Tibial artery (tissue), 4 donors: ENCODE data around the gene ACIN1.

Source experiments
- DNase-seq, 2 donors: peaks; one replicate each; pipeline ENCODE4 v3.0.0-alpha.2; 2019
- H3K27ac ChIP-seq, 2 donors: fragments of 200-600 bp; sonication (generic) in 1 of 2; 1 replicate in 1 of 2; 2 replicates in 1 of 2; pipeline ENCODE4 v1.5.1; 2018 to 2019; ENCODE audit warnings: mild to moderate bottlenecking in 1 of 2
- H3K27me3 ChIP-seq, 2 donors: fragments of 200-600 bp; sonication (generic) in 1 of 2; one replicate each; pipeline versions ENCODE4 v1.5.1 to v1.6.0; 2016 to 2019
- H3K36me3 ChIP-seq, 3 donors: fragments of 200-600 bp; sonication (generic) in 2 of 3; one replicate each; pipeline ENCODE4 v1.5.1; 2016 to 2019; ENCODE audit warnings: mild to moderate bottlenecking in 2 of 3
- H3K4me1 ChIP-seq, 4 donors: fragments of 200-600 bp; sonication (generic) in 2 of 4; 1 replicate in 3 of 4; 2 replicates in 1 of 4; pipeline ENCODE4 v1.5.1; 2016 to 2019
- H3K4me3 ChIP-seq, 2 donors: fragments of 200-600 bp; sonication (generic) in 1 of 2; 1 replicate in 1 of 2; 2 replicates in 1 of 2; pipeline ENCODE4 v1.5.1; 2018 to 2019; ENCODE audit warnings: mild to moderate bottlenecking in 2 of 2
- H3K9me3 ChIP-seq, 3 donors: fragments of 200-600 bp; sonication (generic) in 1 of 3; one replicate each; pipeline ENCODE4 v1.5.1; 2016 to 2019
- CTCF ChIP-seq, 2 experiments: fragments of 200-600 bp in 1 of 2; fragments of 450-650 bp in 1 of 2; IDR thresholded peaks; one replicate each; pipeline ENCODE4 v1.5.1; 2017 to 2019; ENCODE audit warnings: antibody characterized with exemption in 2 of 2, mild to moderate bottlenecking in 1 of 2, moderate library complexity in 1 of 2
- intact Hi-C: fragments of 100-400 bp; cut with DNase I; formaldehyde crosslinking; loops from one replicate; pipeline ENCODE4 v1.15.0; 2023; ENCODE audit warnings: low total_unique reads

Gene ACIN1

GRCh38 chr14:23118506-23119362 lies 23.8 kb upstream of the ACIN1 start, which contains the start of gene CEBPE:
TSS of gene CEBPE (minus strand) at chr14:23119255. CDS start at chr14:23119091, 164 bp downstream.
- H3K4me3 ChIP-seq: no peak within 1 kb of the TSS
- H3K9me3 ChIP-seq: no peaks in the 10 kb centered on the region
- H3K36me3 ChIP-seq: no peaks in the 10 kb centered on the region
- peaks cover 0 to 22% (median 13%) of the 10 kb centered on the region in 4 donors for H3K4me1 ChIP-seq
- H3K27ac ChIP-seq: no peak within 1 kb of the TSS
- peaks cover 0 to 14% of the 10 kb centered on the region in 2 donors for H3K27me3 ChIP-seq
- intact Hi-C loops: no loop called here
- peak in 1 of 2 donors; percentile 57 for DNase-seq
- TF ChIP-seq CTCF (IDR thresholded peaks at IDR 0.05): no peak

GRCh38 chr14:23117371-23118020 lies 22.6 kb upstream of the ACIN1 start:
- intact Hi-C loops: no loop called here
- peaks cover 0 to 17% (median 8%) of the 10 kb centered on the region in 4 donors for H3K4me1 ChIP-seq
- H3K4me3 ChIP-seq: no peak overlapping the region
- H3K27me3 ChIP-seq: peaks cover 0 to 26% of the 10 kb centered on the region in 2 donors
- no peaks in the 10 kb centered on the region for H3K36me3 ChIP-seq
- H3K27ac ChIP-seq: no peak overlapping the region
- DNase-seq: peak in 1 of 2 donors; percentile 62
- no peak for TF ChIP-seq CTCF (IDR thresholded peaks at IDR 0.05)
- no peaks in the 10 kb centered on the region for H3K9me3 ChIP-seq

- Histone ChIP-seq H3K36me3 (no peaks in the 10 kb centered on the region), H3K9me3 (no peaks in the 10 kb centered on the region), H3K27me3 (peaks cover 0 to 34% of the 10 kb centered on the region in 2 donors), H3K4me1 (peaks cover 0 to 7% (median under 1%) of the 10 kb centered on the region in 4 donors), H3K27ac (no peak overlapping the region), H3K4me3 (no peak overlapping the region)
- no peak for TF ChIP-seq CTCF (IDR thresholded peaks at IDR 0.05)
- DNase-seq: no peak
- intact Hi-C loops: no loop called here
Measured at GRCh38 chr14:23115918-23116317, 21.0 kb upstream of the ACIN1 start.

- Histone ChIP-seq H3K27me3 (peaks cover 0 to 36% of the 10 kb centered on the region in 2 donors), H3K4me1 (peaks cover 0 to 7% (median 0%) of the 10 kb centered on the region in 4 donors), H3K9me3 (no peaks in the 10 kb centered on the region), H3K27ac (no peak overlapping the region), H3K36me3 (no peaks in the 10 kb centered on the region), H3K4me3 (no peak overlapping the region)
- intact Hi-C loops: no loop called here
- TF ChIP-seq CTCF (IDR thresholded peaks at IDR 0.05): no peak
- peak in 1 of 2 donors; percentile 64 for DNase-seq
Measured at GRCh38 chr14:23115039-23115731, 20.2 kb upstream of the ACIN1 start.

- H3K27ac ChIP-seq: no peak overlapping the region
- no peaks in the 10 kb centered on the region for H3K36me3 ChIP-seq
- intact Hi-C loops: no loop called here
- H3K4me1 ChIP-seq: peaks cover 0 to 7% (median 0%) of the 10 kb centered on the region in 4 donors
- peaks cover 0 to 36% of the 10 kb centered on the region in 2 donors for H3K27me3 ChIP-seq
- no peak overlapping the region for H3K4me3 ChIP-seq
- H3K9me3 ChIP-seq: no peaks in the 10 kb centered on the region
- DNase-seq: peak in 1 of 2 donors; percentile 44
- TF ChIP-seq CTCF (IDR thresholded peaks at IDR 0.05): no peak
Measured at GRCh38 chr14:23114669-23115038, 19.7 kb upstream of the ACIN1 start.
